GM21529 (cell line): ENCODE measurements around the gene HPN.
"Not testable (repeated sequence)": the region's sequence is repeated elsewhere in the genome, so short reads cannot be mapped to it uniquely, and the experiment has no call there.

ENCODE experiments used
- ATAC-seq: cut with Tn5 transposase; IDR thresholded peaks from one replicate; pipeline ENCODE4 v1.9.1; 2021; ENCODE audit not compliant: unreplicated experiment

The HPN gene

DNA sequence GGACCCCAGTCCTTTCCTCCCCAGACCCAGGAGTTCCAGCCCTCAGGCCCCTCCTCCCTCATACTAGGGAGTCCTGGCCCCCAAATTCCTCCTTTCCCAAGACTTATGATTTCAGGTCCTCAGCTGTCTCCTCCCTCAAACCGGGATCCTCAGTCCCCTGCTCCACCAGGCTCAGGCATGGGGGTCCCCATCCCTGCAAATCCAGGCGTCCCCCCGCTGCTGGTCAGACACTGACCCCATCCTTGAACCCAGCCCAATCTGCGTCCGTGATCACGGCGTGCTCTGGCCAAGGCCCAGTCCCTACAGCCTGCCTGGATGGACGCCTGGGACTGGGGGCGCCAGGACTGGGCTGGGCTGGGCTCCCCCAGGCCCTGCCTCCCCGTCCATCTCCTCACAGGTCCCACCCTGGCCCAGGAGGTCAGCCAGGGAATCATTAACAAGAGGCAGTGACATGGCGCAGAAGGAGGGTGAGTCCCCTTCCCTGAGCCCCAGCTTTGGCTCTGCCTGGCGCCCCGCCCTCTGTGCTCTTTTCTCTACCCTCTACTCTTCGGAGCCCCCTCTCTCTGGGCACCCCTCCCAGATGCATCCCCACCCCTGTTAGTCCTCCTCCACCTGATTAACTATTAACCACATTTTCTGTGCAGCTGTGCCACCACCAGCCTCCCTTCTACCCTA, 672 bp downstream of the HPN start:
- ATAC-seq: no peak

DNA sequence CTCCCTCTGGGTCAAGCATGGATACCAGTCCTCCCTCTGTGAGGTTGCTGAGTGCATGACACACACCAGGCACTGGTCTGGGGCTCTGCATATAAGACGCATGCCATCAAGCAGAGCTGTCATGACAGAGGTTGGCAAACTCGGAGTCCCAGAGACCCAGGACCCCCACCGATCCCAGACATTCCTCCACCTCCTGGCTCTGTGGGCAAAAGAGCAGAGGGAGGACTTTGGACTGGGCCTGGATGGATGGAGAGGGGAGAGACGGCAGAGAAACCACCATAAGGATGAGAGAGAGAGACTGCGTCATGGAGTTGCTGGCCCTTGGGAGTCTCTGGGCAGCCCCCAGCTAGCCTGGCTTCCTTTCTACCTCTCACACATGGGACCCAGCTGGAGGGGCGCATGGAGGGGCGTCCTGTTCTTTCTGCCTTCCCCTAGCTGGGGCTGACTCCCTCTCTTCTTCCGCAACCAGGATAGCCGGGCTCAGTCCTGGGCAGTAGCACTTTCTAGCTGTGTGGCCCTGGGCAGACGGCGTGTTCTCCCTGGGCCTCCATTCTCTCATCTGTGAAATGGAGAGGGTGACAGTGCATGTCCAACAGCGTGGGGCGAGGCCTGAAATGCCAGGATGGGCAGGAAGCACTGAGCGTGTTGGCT, 1.6 kb downstream of the HPN start:
- no peak for ATAC-seq

DNA sequence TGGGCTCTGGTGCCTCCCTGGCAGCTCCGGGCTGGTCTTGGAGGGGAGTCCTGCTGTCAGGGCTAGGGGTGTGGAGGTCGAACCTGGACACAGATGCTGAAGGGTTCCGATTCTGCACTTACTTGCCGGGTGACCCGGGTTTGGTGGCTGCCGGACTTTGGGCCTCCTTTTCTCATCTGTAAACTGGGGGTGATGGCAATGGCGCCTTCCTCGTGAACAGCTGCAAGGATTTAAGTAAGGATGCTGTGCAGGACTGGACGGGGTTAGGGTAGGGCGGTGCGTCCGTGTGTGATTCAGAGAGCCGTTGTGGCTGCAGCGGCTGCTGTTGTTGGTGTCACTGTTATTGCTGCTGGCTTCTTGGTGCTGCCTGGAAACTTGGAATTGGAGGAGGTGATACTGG, 2.4 kb downstream of the HPN start:
- ATAC-seq: no peak

DNA sequence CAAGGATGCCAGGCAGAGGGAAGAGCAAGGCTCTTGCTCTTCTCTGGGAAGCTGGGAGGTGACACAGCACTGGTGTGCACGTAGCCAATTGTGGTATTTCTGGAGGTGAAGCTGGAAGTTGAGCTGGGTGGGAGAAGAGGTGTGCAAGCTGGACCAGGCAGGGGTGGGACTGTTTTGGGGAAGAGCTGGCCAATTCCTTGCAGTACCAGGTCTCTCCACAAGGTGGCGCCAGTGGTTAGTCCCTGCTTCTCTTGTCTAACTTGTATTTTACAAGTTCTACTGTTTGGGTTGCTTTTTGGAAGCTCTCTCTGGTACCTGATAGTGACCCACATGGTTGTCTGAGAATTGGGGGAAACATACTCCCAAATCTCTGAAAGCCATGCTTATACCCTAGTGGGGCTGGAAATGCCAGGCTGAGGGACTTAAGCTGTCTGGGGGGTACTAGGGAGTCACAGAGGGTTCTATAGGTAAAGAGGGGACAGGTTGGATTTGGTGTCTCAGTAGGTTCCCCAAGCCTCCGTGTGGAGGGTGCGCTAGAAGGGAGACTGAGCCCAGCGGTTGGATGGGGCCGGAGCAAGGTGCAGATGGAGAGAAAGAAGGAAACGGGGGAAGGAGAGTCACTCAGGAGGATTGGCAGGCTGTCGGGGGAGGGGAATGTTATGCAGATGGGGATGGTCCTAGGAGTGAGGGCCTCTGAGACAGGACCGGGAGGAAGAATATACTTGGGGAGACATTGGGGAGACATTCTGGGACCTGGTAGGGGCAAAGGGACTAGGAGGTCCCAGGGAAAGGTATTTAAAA, 3.0 kb downstream of the HPN start:
- ATAC-seq: no peak

DNA sequence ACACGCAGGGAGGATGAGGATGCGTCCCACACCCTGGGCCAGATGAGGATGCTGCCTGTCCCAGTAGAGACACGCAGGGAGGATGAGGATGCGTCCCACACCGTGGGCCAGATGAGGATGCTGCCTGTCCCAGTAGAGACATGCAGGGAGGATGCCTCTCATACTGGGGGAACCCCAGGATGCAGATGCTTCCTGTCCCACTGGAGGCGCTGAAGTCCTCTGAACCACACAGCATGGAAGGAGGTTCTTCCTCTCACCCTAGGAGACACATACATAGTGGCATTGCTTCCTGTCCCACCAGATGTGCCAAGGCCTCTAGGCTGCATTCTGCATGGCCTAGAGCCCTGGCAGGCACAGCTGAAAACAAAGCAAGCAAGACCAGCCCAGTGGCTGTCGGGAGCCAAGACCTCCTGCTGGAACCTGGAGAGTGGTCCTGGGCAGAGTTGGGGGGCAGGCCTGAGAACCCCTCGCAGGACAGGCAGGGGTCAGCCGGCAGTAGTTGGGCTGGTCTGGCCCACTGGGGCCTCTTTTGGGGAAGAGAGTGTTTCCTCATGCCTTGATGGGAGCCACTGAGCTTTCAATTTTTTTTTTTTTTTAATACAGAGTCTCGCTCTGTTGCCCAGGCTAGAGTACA, 4.3 kb downstream of the HPN start:
- ATAC-seq: peak; percentile 70

DNA sequence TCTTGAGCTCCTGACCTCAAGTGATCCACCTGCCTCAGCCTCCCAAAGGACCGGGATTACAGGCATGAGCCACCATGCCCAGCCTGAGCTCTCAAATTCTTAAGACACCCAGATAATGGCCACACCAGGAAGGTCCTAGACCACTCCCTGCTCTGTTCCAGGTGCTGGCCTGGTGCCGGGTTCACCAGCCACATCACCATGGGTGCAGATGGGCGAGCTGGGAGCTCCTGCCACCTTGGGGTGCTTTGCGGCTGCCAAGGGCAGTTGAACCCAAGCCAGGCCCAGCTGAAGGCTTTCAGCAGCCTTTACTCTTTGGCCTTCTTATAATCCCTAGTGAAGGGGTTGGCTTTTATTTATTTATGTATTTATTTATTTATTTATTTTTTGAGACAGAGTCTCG, 4.9 kb downstream of the HPN start:
- ATAC-seq: no peak

DNA sequence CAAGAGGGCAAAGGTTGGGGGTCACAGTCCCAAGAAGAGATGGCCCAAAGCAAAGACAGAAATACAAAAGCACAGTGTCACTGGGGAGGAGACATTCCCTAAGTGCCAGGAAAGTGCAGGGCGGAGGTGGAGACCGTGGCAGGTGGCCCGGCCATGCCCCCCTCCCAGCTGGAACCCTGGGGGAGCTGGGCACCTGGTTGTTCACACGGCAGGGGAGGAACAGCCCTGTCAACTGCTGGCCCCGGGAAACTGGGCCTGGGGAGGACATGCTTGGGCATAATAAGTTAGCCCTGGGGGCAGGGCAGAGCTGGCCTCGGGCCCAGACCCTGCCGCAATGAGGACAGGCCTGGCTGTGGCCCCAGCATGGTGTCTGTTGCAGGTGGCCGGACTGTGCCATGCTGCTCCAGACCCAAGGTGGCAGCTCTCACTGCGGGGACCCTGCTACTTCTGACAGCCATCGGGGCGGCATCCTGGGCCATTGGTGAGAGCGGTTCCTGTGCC, 7.4 kb downstream of the HPN start:
- no peak for ATAC-seq

DNA sequence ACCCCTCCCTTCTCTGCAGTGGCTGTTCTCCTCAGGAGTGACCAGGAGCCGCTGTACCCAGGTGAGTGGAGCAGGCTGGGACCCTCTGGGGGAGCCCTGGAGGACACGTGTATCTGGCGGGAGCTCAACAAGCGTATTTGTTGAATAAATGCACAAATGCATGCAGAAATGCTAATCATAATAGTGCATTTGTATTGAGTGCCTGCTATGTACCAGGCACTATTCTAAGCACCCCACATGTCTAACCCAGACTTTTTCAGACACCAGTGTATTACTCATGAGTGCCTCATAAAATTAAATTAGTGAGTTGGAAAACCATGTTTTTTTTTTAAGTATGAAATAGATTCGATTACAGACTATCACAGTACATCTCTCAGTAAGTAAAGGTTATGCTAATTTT, 7.9 kb downstream of the HPN start:
- no peak for ATAC-seq

DNA sequence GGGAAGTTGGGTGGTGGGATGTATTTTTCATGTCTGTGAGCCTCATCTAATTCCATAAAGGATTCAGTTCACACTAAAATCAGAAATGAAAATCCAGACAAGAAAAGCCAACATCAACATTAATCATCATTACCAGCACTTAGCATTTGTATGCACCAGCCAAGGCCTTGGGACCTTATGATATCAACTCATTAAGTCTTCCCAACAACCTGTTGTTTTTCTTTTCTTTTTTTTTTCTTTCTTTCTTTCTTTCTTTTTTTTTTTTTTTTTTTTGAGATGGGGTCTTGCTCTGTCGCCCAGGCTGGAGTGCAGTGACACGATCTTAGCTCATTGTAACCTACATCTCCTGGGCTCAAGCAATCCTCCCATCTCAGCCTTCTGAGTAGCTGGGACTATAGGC, 9.1 kb downstream of the HPN start:
- not testable (repeated sequence) for ATAC-seq

DNA sequence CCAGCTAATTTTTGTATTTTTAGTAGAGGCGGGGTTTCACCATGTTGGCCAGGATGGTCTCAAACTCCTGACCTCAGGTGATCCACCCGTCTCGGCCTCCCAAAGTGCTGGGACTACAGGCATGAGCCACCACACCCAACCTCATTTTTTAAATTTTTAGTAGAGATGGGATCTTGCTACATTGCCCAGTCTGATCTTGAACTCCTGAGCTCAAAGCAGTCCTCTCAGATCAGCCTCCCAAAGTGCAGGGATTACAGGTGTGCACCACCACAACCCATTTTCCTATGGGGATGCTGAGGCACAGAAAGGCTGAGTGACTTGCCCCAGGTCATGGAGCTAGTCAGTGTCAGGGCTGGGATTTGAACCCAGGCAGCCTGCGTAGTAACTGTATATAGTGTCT, 9.7 kb downstream of the HPN start:
- ATAC-seq: not testable (repeated sequence)

DNA sequence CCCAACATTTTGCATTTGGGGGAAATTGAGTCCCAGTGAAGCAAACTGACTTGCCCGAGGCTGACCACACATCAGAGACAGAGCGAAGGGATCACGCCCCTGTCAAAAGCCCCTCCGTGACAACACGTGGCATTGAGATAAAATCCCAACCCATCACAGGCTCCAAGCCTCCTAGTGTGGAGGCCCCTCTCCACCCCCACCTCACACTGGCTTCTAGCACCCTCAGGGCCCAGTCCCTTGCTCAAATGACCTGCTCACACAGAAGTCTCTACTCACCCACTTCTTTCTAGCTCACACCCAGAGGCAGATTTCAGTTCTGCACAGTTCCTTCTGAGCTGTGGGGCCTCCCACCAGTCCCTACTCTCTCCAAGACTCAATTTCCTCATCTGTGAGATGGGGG, 10.3 kb downstream of the HPN start:
- no peak for ATAC-seq

DNA sequence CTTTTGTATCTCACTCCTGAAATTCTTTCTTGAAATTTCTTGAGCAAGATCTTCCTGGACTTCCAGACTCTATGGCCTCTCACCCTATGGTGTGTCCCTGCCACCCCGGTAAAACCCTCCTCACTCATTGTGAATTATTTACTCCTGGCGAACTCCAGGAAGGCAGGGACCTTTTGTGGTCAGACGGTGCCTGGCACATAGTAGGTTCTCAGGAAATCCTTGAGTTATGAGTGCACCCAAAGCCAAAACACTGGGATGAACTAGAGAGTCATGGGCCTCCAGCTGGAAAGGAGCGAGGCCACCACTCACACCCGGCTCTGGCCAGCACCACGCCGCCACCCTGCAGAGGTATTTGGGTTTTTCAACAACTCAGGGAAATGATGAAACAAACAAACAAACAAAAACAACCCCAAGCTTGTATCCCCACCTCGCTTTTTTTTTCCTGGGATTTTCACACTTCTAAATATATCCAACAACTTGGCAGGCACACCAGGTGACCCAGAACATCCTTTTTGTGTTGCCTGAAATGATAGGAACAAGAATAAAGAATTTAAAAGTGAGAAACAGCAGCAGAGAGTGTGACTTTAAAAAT, 11.2 kb downstream of the HPN start:
- no peak for ATAC-seq

DNA sequence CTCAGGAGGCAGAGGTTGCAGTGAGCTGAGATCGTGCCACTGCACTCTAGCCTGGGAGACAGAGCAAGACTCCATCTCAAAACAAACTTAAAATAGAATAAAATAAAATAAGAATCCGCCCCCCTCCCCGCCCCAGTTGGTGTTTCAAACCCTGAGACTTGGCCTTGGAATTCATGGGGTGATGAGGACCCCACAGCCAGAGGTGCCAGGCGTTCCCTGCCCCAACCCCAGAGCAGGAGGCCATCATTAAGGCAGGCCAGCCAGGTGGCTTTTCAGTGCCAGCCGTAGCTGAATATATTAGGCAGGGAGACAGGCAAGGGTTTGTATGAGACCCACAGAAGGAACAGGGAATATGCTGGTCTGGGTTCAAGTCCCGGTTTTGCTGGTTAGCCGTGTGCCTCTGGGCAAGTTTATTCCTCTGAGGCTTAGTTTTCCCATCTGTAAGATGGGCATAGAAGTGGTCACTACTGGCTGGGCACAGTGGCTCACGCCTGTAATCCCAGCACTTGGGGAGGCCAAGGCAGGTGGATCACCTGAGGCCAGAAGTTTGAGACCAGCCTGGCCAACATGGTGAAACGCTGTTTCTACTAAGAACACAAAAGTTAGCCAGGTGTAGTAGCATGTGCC, 12.3 kb downstream of the HPN start:
- no peak for ATAC-seq

DNA sequence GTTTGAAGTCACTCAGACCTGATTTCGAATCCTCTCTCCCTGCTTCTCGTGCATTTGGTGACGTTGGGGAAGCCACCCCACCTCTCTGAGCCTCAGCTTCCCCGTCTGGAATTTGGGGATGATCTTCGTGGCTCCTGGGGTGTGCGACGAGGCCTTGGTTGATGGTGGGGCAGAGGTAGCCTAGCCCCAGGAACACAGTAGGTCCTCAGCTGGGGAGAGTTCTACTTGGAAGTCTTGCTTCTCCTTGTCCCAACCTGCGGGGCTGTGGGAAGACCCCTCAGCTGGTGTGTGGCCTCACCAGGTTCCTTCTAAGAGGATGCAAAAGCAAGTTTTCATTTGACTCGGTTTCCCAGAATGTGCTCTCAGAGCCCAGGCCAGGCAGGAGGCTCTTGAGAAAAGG, 13.1 kb downstream of the HPN start:
- no peak for ATAC-seq

DNA sequence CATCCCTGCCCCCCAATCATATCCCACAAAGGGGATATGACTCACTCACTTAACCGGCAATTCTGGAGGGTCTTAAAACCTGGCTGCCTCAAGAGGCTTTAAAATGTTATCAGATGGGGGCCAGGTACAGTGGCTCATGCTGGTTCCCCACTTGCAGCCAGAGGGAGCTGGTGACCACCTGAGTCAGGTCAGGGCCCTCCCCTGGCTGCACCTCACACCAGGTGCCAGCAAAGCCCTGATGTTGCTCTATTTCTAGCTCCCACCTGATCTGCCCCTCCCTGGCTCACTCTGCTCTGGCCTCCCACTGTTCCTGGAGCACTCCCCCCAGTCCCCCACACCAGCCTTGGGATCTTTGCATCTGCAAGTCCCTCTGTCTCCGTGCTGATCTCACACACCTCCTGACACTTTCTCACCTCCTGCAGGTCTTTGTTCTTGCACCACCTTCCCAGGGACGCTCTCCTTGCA, 14.2 kb downstream of the HPN start:
- no peak for ATAC-seq

DNA sequence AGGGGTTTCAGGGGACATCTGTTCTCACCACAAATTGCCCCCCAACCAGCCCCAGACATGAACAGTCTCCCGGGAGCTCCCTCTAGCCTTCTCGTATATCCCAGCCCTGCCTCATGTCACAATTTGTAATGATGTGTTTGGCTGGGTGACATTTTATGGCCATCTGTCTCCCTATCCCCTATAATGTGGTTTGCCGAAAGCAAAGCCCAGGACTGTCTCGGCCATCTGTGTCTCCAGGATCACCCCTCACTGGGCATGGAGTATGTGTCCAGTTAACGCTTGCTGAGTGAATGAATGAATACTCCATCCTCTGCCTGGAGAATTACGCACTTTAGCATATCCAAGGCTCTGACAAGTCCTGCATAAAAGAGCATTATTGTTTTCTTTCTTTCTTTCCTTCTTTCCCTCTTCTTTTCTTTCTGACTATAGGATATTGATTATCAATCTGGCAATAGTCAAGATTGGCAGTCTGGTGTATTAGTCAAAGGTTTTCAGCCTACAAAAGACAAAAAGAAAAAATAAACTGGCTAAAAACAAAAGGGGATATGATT, 15.1 kb downstream of the HPN start:
- ATAC-seq: no peak

DNA sequence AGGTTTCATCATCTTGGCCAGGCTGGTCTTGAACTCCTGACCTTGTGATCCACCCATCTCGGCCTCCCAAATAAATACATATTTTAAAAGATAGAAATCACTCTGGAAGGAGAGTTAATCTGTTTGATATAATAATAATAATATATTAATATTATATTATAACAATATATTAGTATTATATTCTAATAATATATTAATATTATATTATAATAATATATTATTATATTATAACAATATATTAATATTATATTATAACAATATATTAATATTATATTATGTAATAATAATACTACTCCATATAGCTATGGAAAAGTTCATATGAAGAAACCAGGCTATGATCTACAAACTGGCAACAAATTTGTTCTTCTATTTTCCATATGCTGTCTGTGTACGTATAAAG, 16.8 kb downstream of the HPN start:
- ATAC-seq: no peak

DNA sequence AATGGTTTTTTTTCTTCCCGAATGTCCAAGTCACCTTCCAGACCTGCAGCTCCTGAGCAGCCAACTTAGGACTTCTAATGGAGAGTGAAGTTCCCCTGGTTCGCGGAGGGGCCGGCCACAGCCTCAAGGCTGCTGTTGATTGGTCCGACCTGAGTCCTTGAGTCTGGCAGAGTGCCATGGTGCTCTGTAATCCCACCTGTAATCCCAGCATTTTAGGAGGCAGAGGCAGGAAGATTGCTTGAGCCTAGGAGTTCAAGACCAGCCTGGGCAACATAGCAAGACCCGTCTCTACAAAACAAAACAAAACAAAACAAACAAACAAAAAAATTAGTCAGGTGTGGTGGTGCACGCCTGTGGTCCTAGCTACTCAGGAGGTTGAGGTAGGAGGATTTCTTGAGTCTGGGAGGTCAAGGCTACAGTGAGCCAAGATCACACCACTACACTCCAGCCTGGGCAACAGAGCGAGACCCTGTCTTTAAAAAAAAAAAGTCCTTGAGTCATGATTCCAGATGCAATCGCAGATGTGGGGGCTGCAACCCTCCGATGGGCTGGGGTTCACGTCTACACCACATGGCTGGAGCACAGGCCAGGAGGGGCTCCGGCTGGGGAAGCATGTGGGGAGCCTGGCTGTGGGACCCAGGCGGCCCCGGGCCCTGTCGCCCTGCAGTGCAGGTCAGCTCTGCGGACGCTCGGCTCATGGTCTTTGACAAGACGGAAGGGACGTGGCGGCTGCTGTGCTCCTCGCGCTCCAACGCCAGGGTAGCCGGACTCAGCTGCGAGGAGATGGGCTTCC, 17.7 kb downstream of the HPN start:
- ATAC-seq: no peak

DNA sequence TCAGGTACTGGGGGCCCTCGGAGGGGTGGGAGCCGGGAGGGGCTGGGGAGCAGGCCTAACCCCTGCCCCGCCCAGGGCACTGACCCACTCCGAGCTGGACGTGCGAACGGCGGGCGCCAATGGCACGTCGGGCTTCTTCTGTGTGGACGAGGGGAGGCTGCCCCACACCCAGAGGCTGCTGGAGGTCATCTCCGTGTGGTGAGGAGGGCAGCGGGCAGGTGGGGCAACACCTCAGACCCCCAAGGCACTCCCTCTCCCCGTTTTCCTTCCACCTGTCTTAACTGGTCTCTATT, 18.2 kb downstream of the HPN start:
- no peak for ATAC-seq
